ENCODE measurements around the gene FBXO11. TPM values are rescaled to one million over a fixed set of nuclear protein-coding genes. Genes with fewer than 3 reads are reported as not detected.

The FBXO11 gene
- total RNA-seq (10 to 100 TPM; 43.8 to 71.7 (median 49.6) TPM), polyA plus RNA-seq (10 to 100 TPM; 13.4 to 23.4 (median 13.8) TPM)

DNA sequence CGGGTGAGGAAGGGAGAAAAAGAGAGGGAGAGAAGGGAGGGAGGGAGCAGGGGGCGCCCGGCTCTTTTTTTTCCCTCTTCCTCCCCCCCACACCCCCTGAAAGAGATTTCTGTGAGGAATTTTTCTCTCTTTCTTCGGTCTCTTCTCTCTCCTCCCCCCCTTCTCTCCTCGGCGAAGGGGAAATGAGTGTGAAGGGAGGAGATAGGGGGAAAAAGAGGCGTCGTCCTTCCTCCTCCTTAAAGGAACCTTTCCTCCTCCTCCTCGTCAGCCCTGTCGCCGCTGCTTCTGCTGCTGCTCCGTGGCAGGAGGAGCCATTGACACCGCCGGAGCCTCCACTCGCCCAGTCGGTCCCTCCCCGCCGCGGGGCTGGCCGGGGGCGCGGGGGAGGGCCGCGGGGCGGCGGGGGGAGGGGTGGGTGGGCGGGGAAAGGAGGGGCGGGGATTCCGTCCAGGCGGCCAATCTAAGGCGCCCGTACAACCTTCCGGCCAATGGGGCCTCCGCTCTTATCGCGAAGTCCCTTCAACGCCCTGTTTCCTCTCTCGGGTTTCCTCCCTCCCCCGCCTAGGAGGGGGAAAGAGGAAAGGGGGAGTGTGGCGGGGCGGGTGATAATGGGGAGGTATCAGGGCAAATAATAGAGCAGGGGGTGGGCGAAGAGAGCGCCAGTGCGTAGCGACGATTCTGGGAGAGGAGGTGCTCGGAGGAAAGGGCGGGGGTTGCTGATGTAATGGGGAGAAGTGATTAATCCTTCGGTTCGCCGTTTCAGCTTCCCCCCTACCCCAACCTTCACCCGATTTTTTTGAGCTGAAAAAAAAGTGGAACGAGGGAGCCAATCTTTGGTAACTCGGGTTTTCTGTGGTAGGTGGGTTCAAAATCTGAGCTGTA is at the start of gene FBXO11:
FBXO11 (minus strand) TSS at position 342 of the 882 bp plus-strand sequence. CDS start 778 bp downstream, outside the sequence.
- WGBS, 2 donors = 0% methylated on average over 50 to 53 of the region's 54 CpGs
- no peaks in the 10 kb centered on the region for H3K36me3 ChIP-seq
- DNase-seq = peak; percentile 98
- peaks cover 0 to 31% (median 26%) of the 10 kb centered on the region in 4 donors for H3K4me1 ChIP-seq
- intact Hi-C loops (cut with DNase I) = loop anchor here (1.0 to 5.0 kb wide), 3 partner anchors 39 to 200 kb away; partner anchors contain the start of gene MSH6
- H3K4me3 ChIP-seq = peak within 1 kb of the TSS; percentile 73 to 97 (median 86)
- no peaks in the 10 kb centered on the region for H3K27me3 ChIP-seq
- no peak for TF ChIP-seq EP300 (IDR thresholded peaks at IDR 0.05)
- peak; percentile 42 to 56 (median 50) for TF ChIP-seq CTCF (IDR thresholded peaks at IDR 0.05)
- TF ChIP-seq POLR2AphosphoS5 (IDR thresholded peaks at IDR 0.05) = peak; percentile 91 to 96 (median 91)
- peak; percentile 69 to 78 for TF ChIP-seq POLR2A (IDR thresholded peaks at IDR 0.05)
- H3K9me3 ChIP-seq = no peaks in the 10 kb centered on the region
- peak within 1 kb of the TSS; percentile 98 to 100 (median 100) for H3K27ac ChIP-seq

- H3K9me3 ChIP-seq = no peaks in the 10 kb centered on the region
- H3K4me1 ChIP-seq = no peaks in the 10 kb centered on the region
- WGBS, 2 donors = 69 to 75% methylated on average over 1 to 2 of the region's 2 CpGs
- H3K27me3 ChIP-seq = no peaks in the 10 kb centered on the region
- H3K4me3 ChIP-seq = no peak overlapping the region
- no peak for DNase-seq
- TF ChIP-seq POLR2AphosphoS5 (IDR thresholded peaks at IDR 0.05) = no peak
- H3K27ac ChIP-seq = no peak overlapping the region
- intact Hi-C loops (cut with DNase I) = no loop called here
- no peaks in the 10 kb centered on the region for H3K36me3 ChIP-seq
Measured at GRCh38 chr2:47950340-47951301, 44.3 kb upstream of the FBXO11 start.

DNA sequence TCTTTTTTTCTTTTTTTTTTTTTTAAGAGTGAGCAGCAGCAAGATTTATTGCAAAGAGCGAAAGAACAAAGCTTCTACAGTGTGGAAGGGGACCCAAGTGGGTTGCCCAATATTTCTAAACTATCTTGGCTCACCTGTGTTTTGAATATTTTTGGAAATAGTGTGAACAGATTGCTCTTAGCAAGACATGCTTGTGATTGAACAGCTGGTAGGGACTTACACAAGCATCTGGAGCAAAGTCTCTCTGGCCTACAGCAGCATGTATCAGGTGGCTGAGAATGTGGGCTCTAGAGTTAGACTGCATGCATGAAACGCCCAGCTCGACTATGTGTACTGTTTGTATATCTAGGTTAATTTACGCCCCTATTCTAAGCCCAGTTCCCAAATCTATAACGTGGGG is 40.3 kb upstream of the FBXO11 start:
- intact Hi-C loops (cut with DNase I) = no loop called here
- DNase-seq = peak; percentile 65
- no peaks in the 10 kb centered on the region for H3K27me3 ChIP-seq
- no peak overlapping the region for H3K27ac ChIP-seq
- WGBS, 2 donors = 76% methylated on average over 5 of the region's 5 CpGs
- H3K9me3 ChIP-seq = no peaks in the 10 kb centered on the region
- no peaks in the 10 kb centered on the region for H3K36me3 ChIP-seq
- no peak overlapping the region for H3K4me3 ChIP-seq
- TF ChIP-seq POLR2A (IDR thresholded peaks at IDR 0.05) (no peak), POLR2AphosphoS5 (IDR thresholded peaks at IDR 0.05) (no peak), CTCF (IDR thresholded peaks at IDR 0.05) (no peak), EP300 (IDR thresholded peaks at IDR 0.05) (no peak)
- H3K4me1 ChIP-seq = no peaks in the 10 kb centered on the region

DNA sequence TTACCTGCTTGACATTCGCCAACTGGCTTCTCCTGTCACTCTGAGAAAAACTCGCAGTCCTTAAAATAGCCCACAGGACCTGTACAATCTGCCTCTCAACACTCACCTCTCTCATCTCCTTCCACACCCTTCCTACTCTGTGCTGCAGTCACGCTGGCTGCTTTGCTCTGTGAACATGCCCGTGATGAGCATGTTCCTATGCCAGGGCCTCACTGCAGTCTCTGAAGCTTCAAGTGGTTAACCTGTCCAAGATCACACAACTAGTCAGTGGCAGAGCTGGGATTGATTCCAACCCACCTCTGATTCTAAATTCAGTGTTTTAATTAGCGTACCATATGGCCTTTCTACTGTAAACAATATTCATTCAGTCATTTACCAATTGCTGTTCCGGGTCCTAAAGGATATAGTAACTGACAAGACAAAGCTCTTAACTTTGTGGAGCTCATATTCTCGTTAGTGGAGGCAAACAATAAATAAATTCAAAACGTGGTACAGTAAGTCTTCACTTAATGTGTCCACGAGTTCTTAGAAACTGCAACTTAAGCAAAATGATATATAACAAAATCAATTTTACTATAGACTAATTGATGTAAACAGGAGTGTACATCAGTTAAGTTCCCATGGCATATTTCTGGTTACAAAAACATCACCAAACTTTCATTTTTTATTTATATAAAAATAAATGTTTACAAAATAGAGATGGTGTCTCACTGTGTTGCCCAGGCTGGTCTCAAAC is 38.9 kb upstream of the FBXO11 start:
- H3K4me3 ChIP-seq = no peak overlapping the region
- no peaks in the 10 kb centered on the region for H3K9me3 ChIP-seq
- intact Hi-C loops (cut with DNase I) = no loop called here
- H3K27me3 ChIP-seq = no peaks in the 10 kb centered on the region
- no peaks in the 10 kb centered on the region for H3K4me1 ChIP-seq
- TF ChIP-seq CTCF (IDR thresholded peaks at IDR 0.05) (no peak), POLR2AphosphoS5 (IDR thresholded peaks at IDR 0.05) (no peak), EP300 (IDR thresholded peaks at IDR 0.05) (no peak), POLR2A (IDR thresholded peaks at IDR 0.05) (no peak)
- no peak for DNase-seq
- H3K36me3 ChIP-seq = no peaks in the 10 kb centered on the region
- WGBS, 2 donors = 66 to 80% methylated on average over 9 of the region's 9 CpGs
- H3K27ac ChIP-seq = no peak overlapping the region

Measured in sigmoid colon (tissue), 7 donors.